Large intestine (tissue), 3 donors: ENCODE measurements around the gene MAPK1. TPM values are rescaled to one million over a fixed set of nuclear protein-coding genes. Genes with fewer than 3 reads are reported as not detected.
"Not testable (repeated sequence)": the region's sequence is repeated elsewhere in the genome, so short reads cannot be mapped to it uniquely, and the experiment has no call there.

Experiments used
- DNase-seq, 2 donors: peaks; one replicate each; pipeline versions ENCODE4 v3.0.0 to v3.0.0-alpha.2; 2013
- H3K27ac ChIP-seq: one replicate; pipeline ENCODE4 v1.5.1; 2013; ENCODE audit warnings: low read length
- H3K27me3 ChIP-seq: 2 replicates; pipeline ENCODE4 v1.6.1; 2013; ENCODE audit warnings: low read length; ENCODE audit not compliant: control insufficient read depth, insufficient read depth
- H3K36me3 ChIP-seq: 2 replicates; pipeline ENCODE4 v1.6.1; 2013; ENCODE audit warnings: low read length; ENCODE audit not compliant: control insufficient read depth, insufficient read depth
- H3K4me1 ChIP-seq: one replicate; pipeline ENCODE4 v1.6.1; 2013; ENCODE audit warnings: low read length; ENCODE audit not compliant: control insufficient read depth, insufficient read depth
- H3K4me3 ChIP-seq: one replicate; pipeline ENCODE4 v1.5.1; 2013; ENCODE audit warnings: low read length
- H3K9me3 ChIP-seq: one replicate; pipeline ENCODE4 v1.6.1; 2013; ENCODE audit warnings: mild to moderate bottlenecking, low read depth, low read length, moderate library complexity; ENCODE audit not compliant: control insufficient read depth
- whole genome bisulfite sequencing: methylation state at CpG from one replicate; pipeline ENCODE4 v1.1.5; 2013; ENCODE audit warnings: low lambda C conversion rate; ENCODE audit not compliant: insufficient coverage; 5-methylcytosine and 5-hydroxymethylcytosine counted together
- polyA plus RNA-seq: library from polyadenylated mRNA; unstranded; fragments of 120-200 nt; gene quantifications from one replicate; pipeline ENCODE4 v1.2.1, GENCODE V29; 2013

Gene MAPK1
- polyA plus RNA-seq, 1 donor, result 79.0 TPM

- not testable (repeated sequence) for H3K27me3 ChIP-seq, H3K9me3 ChIP-seq, H3K4me3 ChIP-seq, DNase-seq, H3K27ac ChIP-seq, H3K4me1 ChIP-seq
- no CpG with 5 or more reads among the region's 11 CpGs for WGBS
- H3K36me3 ChIP-seq, result peaks cover 39% of the 10 kb centered on the region
These were observed 76.4 kb downstream of the MAPK1 start for GRCh38 chr22:21790849-21791610.

GRCh38 chr22:21790359-21790758 lies 77.1 kb downstream of the MAPK1 start:
- Histone ChIP-seq H3K4me3 (no peak overlapping the region), H3K27ac (no peak overlapping the region), H3K4me1 (no peaks in the 10 kb centered on the region), H3K36me3 (peaks cover 37% of the 10 kb centered on the region), H3K27me3 (no peaks in the 10 kb centered on the region), H3K9me3 (no peaks in the 10 kb centered on the region)
- DNase-seq, result no peak

GRCh38 chr22:21787565-21787964 lies 79.9 kb downstream of the MAPK1 start:
- H3K9me3 ChIP-seq, H3K4me1 ChIP-seq, DNase-seq, H3K27me3 ChIP-seq, H3K27ac ChIP-seq, H3K4me3 ChIP-seq: not testable (repeated sequence)
- 89% methylated on average over 3 of the region's 10 CpGs for WGBS
- peaks cover 35% of the 10 kb centered on the region for H3K36me3 ChIP-seq

GRCh38 chr22:21780259-21780658 lies 87.2 kb downstream of the MAPK1 start:
- Histone ChIP-seq H3K27me3 (no peaks in the 10 kb centered on the region), H3K9me3 (no peaks in the 10 kb centered on the region), H3K4me3 (no peak overlapping the region), H3K27ac (no peak overlapping the region), H3K36me3 (peaks cover 29% of the 10 kb centered on the region), H3K4me1 (no peaks in the 10 kb centered on the region)
- WGBS, result no CpG with 5 or more reads among the region's 2 CpGs
- no peak for DNase-seq

GRCh38 chr22:21779444-21779843 lies 88.0 kb downstream of the MAPK1 start:
- no peak overlapping the region for H3K4me3 ChIP-seq
- H3K4me1 ChIP-seq, result no peaks in the 10 kb centered on the region
- no peak for DNase-seq
- H3K36me3 ChIP-seq, result peaks cover 29% of the 10 kb centered on the region
- no CpG with 5 or more reads among the region's 2 CpGs for WGBS
- no peaks in the 10 kb centered on the region for H3K9me3 ChIP-seq
- no peak overlapping the region for H3K27ac ChIP-seq
- no peaks in the 10 kb centered on the region for H3K27me3 ChIP-seq

- Histone ChIP-seq H3K36me3 (peaks cover 29% of the 10 kb centered on the region), H3K27ac (no peak overlapping the region), H3K4me3 (no peak overlapping the region), H3K4me1 (no peaks in the 10 kb centered on the region), H3K9me3 (no peaks in the 10 kb centered on the region), H3K27me3 (no peaks in the 10 kb centered on the region)
- no peak for DNase-seq
- WGBS, result no CpG with 5 or more reads among the region's 4 CpGs
These were observed 88.6 kb downstream of the MAPK1 start for GRCh38 chr22:21778705-21779363.

- H3K4me3 ChIP-seq, result no peak overlapping the region
- H3K36me3 ChIP-seq, result peaks cover 55% of the 10 kb centered on the region
- no peaks in the 10 kb centered on the region for H3K27me3 ChIP-seq
- no peaks in the 10 kb centered on the region for H3K9me3 ChIP-seq
- DNase-seq, result no peak
- no peak overlapping the region for H3K27ac ChIP-seq
- H3K4me1 ChIP-seq, result no peaks in the 10 kb centered on the region
- WGBS, result no CpG with 5 or more reads among the region's 4 CpGs
These were observed 95.8 kb downstream of the MAPK1 start for GRCh38 chr22:21771631-21771976.

GRCh38 chr22:21768435-21768834 lies 99.0 kb downstream of the MAPK1 start:
- Histone ChIP-seq H3K27ac (no peak overlapping the region), H3K27me3 (no peaks in the 10 kb centered on the region), H3K4me1 (no peaks in the 10 kb centered on the region), H3K4me3 (no peak overlapping the region), H3K36me3 (peaks cover 85% of the 10 kb centered on the region), H3K9me3 (no peaks in the 10 kb centered on the region)
- DNase-seq, result no peak
- no CpG with 5 or more reads among the region's 1 CpG for WGBS

- Histone ChIP-seq H3K4me3 (no peak overlapping the region), H3K9me3 (no peaks in the 10 kb centered on the region), H3K27me3 (no peaks in the 10 kb centered on the region), H3K27ac (no peak overlapping the region), H3K36me3 (peaks cover 89% of the 10 kb centered on the region), H3K4me1 (no peaks in the 10 kb centered on the region)
- DNase-seq, result no peak
- WGBS, result no CpG with 5 or more reads among the region's 15 CpGs
These were observed 100.6 kb downstream of the MAPK1 start for GRCh38 chr22:21766691-21767462.

GRCh38 chr22:21765909-21766529 lies 101.4 kb downstream of the MAPK1 start:
- Histone ChIP-seq H3K36me3 (peaks cover 84% of the 10 kb centered on the region), H3K4me3 (no peak overlapping the region), H3K9me3 (no peaks in the 10 kb centered on the region), H3K4me1 (no peaks in the 10 kb centered on the region), H3K27ac (no peak overlapping the region), H3K27me3 (no peaks in the 10 kb centered on the region)
- no CpG with 5 or more reads among the region's 11 CpGs for WGBS
- no peak for DNase-seq
